ENCODE measurements around the gene DHRSX. TPM values are rescaled to one million over a fixed set of nuclear protein-coding genes. Genes with fewer than 3 reads are reported as not detected.

The DHRSX gene
- total and polyA plus RNA-seq, 2 of the 13 experiments (the other 11 are each of a cell fraction or from before 2014, with no cell fraction given) = 15.5 to 24.3 TPM

DNA sequence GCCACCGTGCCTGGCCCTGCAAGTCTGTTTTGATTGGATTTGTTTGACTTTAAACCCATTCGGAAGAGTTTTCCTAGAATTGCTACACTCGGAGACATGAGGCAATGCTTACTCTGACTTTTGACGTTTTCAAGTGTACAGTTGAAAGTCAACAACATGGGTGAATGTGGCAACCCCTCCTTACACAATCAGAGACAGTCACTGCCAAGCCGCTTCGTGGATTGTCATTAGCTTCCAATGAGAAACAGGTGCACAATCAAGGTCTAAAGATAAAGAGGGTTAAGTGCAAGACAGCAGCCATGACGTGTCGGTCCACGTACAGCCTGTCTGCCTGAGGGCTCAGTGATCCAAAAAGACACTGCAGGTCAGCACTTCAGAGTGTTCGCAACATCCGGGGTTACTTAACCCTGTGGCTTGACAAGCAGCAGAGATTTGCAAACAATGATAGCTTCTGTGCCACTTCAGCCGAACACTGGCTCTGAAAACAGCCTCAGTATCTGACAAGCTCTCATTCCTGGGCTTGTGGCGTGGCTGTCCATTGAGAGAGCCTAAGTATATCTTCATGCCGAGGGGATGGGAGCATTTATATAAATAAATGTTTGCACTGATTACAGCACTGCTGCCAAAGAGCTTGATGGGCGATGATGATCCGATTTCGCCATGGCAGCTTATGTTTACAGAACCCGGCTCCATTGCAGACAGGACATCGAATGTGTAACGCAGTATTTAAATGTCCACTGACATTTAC, 180.0 kb downstream of the DHRSX start (continued):
- TF ChIP-seq MYC (CRISPR knock-in tag; IDR thresholded peaks at IDR 0.05; ENCODE audit: borderline replicate concordance) (peak; percentile 54; the same call in 1 of the 2 replicates), ISL2 (CRISPR knock-in tag; IDR thresholded peaks at IDR 0.05) (peak; percentile 82), MED1 (CRISPR knock-in tag; IDR thresholded peaks at IDR 0.05) (peak; percentile 78), NFIB (CRISPR knock-in tag; IDR thresholded peaks at IDR 0.05; ENCODE audit: borderline replicate concordance) (no peak), ZNF484 (CRISPR knock-in tag; IDR thresholded peaks at IDR 0.05; ENCODE audit: borderline replicate concordance, low read depth) (no peak), ZKSCAN8 (CRISPR knock-in tag; IDR thresholded peaks at IDR 0.05; ENCODE audit: borderline replicate concordance) (peak; percentile 69; the same call in 1 of the 2 replicates), SPEN (CRISPR knock-in tag; IDR thresholded peaks at IDR 0.05; ENCODE audit: low read depth) (peak; percentile 20; the same call in 1 of the 2 replicates), ZNF205 (CRISPR knock-in tag; IDR thresholded peaks at IDR 0.05) (0 out of 2 replicates have a peak, but pooled peaks have one; percentile 56), ZNF280D (CRISPR knock-in tag; IDR thresholded peaks at IDR 0.05) (peak; percentile 92), JUN (CRISPR knock-in tag; IDR thresholded peaks at IDR 0.05) (0 out of 2 replicates have a peak, but pooled peaks have one; percentile 46), ZNF781 (CRISPR knock-in tag; IDR thresholded peaks at IDR 0.05; ENCODE audit: borderline replicate concordance, not compliant biosample characterization) (peak; percentile 63), ISX (CRISPR knock-in tag; conservative IDR thresholded peaks at IDR 0.05) (no peak), ZNF747 (CRISPR knock-in tag; IDR thresholded peaks at IDR 0.05; ENCODE audit: borderline replicate concordance) (peak; percentile 42; the same call in 1 of the 2 replicates), ZFP1 (CRISPR knock-in tag; IDR thresholded peaks at IDR 0.05) (0 out of 2 replicates have a peak, but pooled peaks have one; percentile 32), SP5 (CRISPR knock-in tag; IDR thresholded peaks at IDR 0.05; ENCODE audit: borderline replicate concordance, low read depth) (peak; percentile 39), ZBTB25 (CRISPR knock-in tag; IDR thresholded peaks at IDR 0.05) (peak; percentile 86), CREBL2 (CRISPR knock-in tag; IDR thresholded peaks at IDR 0.05; ENCODE audit: borderline replicate concordance) (no peak; the same call in 1 of the 2 replicates), FOXM1 (CRISPR knock-in tag; IDR thresholded peaks at IDR 0.05) (peak; percentile 42; the same call in 1 of the 2 replicates), ZNF343 (CRISPR knock-in tag; IDR thresholded peaks at IDR 0.05) (no peak), ZMAT3 (CRISPR knock-in tag; conservative IDR thresholded peaks at IDR 0.05) (peak; percentile 64; the same call in 1 of the 2 replicates), ETV6 (CRISPR knock-in tag; conservative IDR thresholded peaks at IDR 0.05) (peak; percentile 50; the same call in 1 of the 2 replicates), MAFF (IDR thresholded peaks at IDR 0.05; ENCODE audit: low read depth, low read length) (peak; percentile 60), ZNF326 (CRISPR knock-in tag; IDR thresholded peaks at IDR 0.05; ENCODE audit: borderline replicate concordance) (no peak), FOSL1 (CRISPR knock-in tag; IDR thresholded peaks at IDR 0.05; ENCODE audit: borderline replicate concordance) (peak; percentile 43; the same call in 1 of the 2 replicates), TBX3 (IDR thresholded peaks at IDR 0.05; ENCODE audit: borderline replicate concordance) (peak; percentile 68; the same call in 1 of the 2 replicates)
- TF ChIP-seq, protein P1, sequence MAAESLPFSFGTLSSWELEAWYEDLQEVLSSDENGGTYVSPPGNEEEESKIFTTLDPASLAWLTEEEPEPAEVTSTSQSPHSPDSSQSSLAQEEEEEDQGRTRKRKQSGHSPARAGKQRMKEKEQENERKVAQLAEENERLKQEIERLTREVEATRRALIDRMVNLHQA (CRISPR knock-in tag; IDR thresholded peaks at IDR 0.05) = no peak

Measured in HepG2 (cell line).